K562 (cell line): ENCODE data around the gene NCL. TPM values are rescaled to one million over a fixed set of nuclear protein-coding genes. Genes with fewer than 3 reads are reported as not detected.
A peak's percentile ranks its signal among the peaks of the same experiment; 100 is the strongest.

Source experiments
- ARID1B ChIP-seq: fragments of 450-650 bp; IDR thresholded peaks from 2 replicates; pipeline ENCODE4 v1.6.1; 2016; ENCODE audit warnings: antibody characterized with exemption, mild to moderate bottlenecking, inconsistent platforms
- BMI1 ChIP-seq: fragments of 150-350 bp; IDR thresholded peaks from 2 replicates; pipeline ENCODE4 v1.6.1; 2014; ENCODE audit warnings: low read length
- CEBPZ ChIP-seq: fragments of 150-350 bp; IDR thresholded peaks from 2 replicates; pipeline ENCODE4 v1.6.1; 2014; ENCODE audit warnings: low read depth, mild to moderate bottlenecking, low read length, borderline replicate concordance
- FOXJ3 ChIP-seq: sonication (generic); formaldehyde crosslinking; IDR thresholded peaks from 2 replicates; pipeline ENCODE4 v1.4.0; 2020; ENCODE audit warnings: mild to moderate bottlenecking, missing genetic modification reagents
- HDAC1 ChIP-seq, 2 experiments: fragments of 450-650 bp; IDR thresholded peaks; 2 replicates each; pipeline ENCODE4 v1.6.1; 2016 to 2017; ENCODE audit warnings: inconsistent platforms in 1 of 2, mild to moderate bottlenecking in 1 of 2, moderate library complexity in 1 of 2
- MBD1 ChIP-seq: fragments of 250-450 bp; sonication (Bioruptor Pico); IDR thresholded peaks from 2 replicates; pipeline ENCODE4 v1.8.0; 2022; ENCODE audit warnings: inconsistent platforms
- MNT ChIP-seq, 2 experiments: fragments of 450-650 bp; conservative IDR thresholded peaks; 2 replicates each; pipeline ENCODE4 v1.6.1; 2017; ENCODE audit warnings: mild to moderate bottlenecking in 2 of 2, moderate library complexity in 2 of 2
- PHF21A ChIP-seq: fragments of 450-650 bp; IDR thresholded peaks from 2 replicates; pipeline ENCODE4 v1.6.1; 2017; ENCODE audit warnings: low read depth, borderline replicate concordance
- POU5F1 ChIP-seq: fragments of 150-350 bp; IDR thresholded peaks from 2 replicates; pipeline ENCODE4 v1.6.1; 2014; ENCODE audit warnings: borderline replicate concordance, low read length, low read depth, mild to moderate bottlenecking; ENCODE audit not compliant: partially characterized antibody
- RAD21 ChIP-seq, 2 experiments: fragments of 250-450 bp in 1 of 2; fragments of 450-650 bp in 1 of 2; sonication (Bioruptor Pico) in 1 of 2; formaldehyde crosslinking in 1 of 2; IDR thresholded peaks in 1 of 2; conservative IDR thresholded peaks in 1 of 2; 2 replicates each; pipeline versions ENCODE4 v1.4.0 to v1.8.0; 2020 to 2022; ENCODE audit warnings: mild to moderate bottlenecking in 2 of 2, moderate library complexity in 1 of 2
- RBFOX2 ChIP-seq: fragments of 200-400 bp; formaldehyde crosslinking; IDR thresholded peaks from 2 replicates; pipeline ENCODE4 v1.6.1; 2017; ENCODE audit warnings: low read depth, mild to moderate bottlenecking, low read length, moderate library complexity
- SLC30A9 ChIP-seq: fragments of 250-450 bp; sonication (Bioruptor Pico); IDR thresholded peaks from 2 replicates; pipeline ENCODE4 v1.8.0; 2022; ENCODE audit warnings: mild to moderate bottlenecking, moderate library complexity
- TAF1 ChIP-seq: IDR thresholded peaks from 2 replicates; pipeline ENCODE4 v1.6.1; 2011; ENCODE audit warnings: mild to moderate bottlenecking, low read length, moderate library complexity; ENCODE audit not compliant: insufficient read depth, control insufficient read depth, severe bottlenecking; ENCODE audit errors: extremely low read depth
- TAF15 ChIP-seq: fragments of 200-400 bp; formaldehyde crosslinking; IDR thresholded peaks from 2 replicates; pipeline ENCODE4 v1.6.1; 2017; ENCODE audit warnings: mild to moderate bottlenecking, low read depth, low read length, moderate library complexity
- XRCC5 ChIP-seq: fragments of 200-400 bp; formaldehyde crosslinking; IDR thresholded peaks from 2 replicates; pipeline ENCODE4 v1.6.1; 2017; ENCODE audit warnings: low read depth, mild to moderate bottlenecking, low read length
- ZFX ChIP-seq: sonication (generic); formaldehyde crosslinking; IDR thresholded peaks from 2 replicates; pipeline ENCODE4 v1.8.0; 2022; ENCODE audit warnings: mild to moderate bottlenecking, missing genetic modification reagents, moderate library complexity
- ZNF124 ChIP-seq: sonication (generic); formaldehyde crosslinking; IDR thresholded peaks from 2 replicates; pipeline ENCODE4 v1.8.1; 2022; ENCODE audit warnings: missing genetic modification reagents
- ZNF134 ChIP-seq: fragments of 250-450 bp; sonication (Bioruptor Pico); conservative IDR thresholded peaks from 2 replicates; pipeline ENCODE4 v1.4.0; 2020
- ZNF23 ChIP-seq: fragments of 250-450 bp; sonication (Bioruptor Pico); IDR thresholded peaks from 2 replicates; pipeline ENCODE4 v1.4.0; 2020; ENCODE audit warnings: mild to moderate bottlenecking
- polyA plus RNA-seq, 8 experiments: library from polyadenylated mRNA; depleted of rRNA in 4 of 8; stranded (reverse) in 5 of 8; unstranded in 3 of 8; fragments of >200 nt; fragmentation: Nextera tagmentation in 2 of 8; fragmentation: Illumina TruSeq in 1 of 8; extraction: Ambion mirVana in 2 of 8; extraction: Trizol in 1 of 8; gene quantifications; 2 replicates each; pipeline versions ENCODE4 v1.2.1 to v1.2.3, GENCODE V29; 2011 to 2014; ENCODE audit warnings: inconsistent platforms in 1 of 8, missing spikeins in 1 of 8
- total RNA-seq, 7 experiments: library from RNA; depleted of rRNA in 6 of 7; stranded (reverse); fragments of >200 nt in 6 of 7; fragmentation: Illumina TruSeq in 2 of 7; extraction: Trizol in 2 of 7; gene quantifications; 2 replicates each; pipeline versions ENCODE4 v1.2.1 to v1.2.3, GENCODE V29; 2011 to 2021; ENCODE audit warnings: low replicate concordance in 1 of 7
- TF ChIP-seq, protein P1 (sequence below): sonication (generic); formaldehyde crosslinking; IDR thresholded peaks from 2 replicates; pipeline ENCODE4 v1.8.1; 2023; ENCODE audit warnings: mild to moderate bottlenecking, missing genetic modification reagents

The NCL gene
- total and polyA plus RNA-seq, 9 of the 15 experiments (the other 6 are each of a cell fraction or from before 2014, with no cell fraction given), result 80.9 to 732 (median 361) TPM

- peak; percentile 55 for TF ChIP-seq RBFOX2
- no peak for TF ChIP-seq MBD1 (CRISPR knock-in tag)
- TF ChIP-seq CEBPZ, result no peak
- no peak for TF ChIP-seq PHF21A
- TF ChIP-seq RAD21 (CRISPR knock-in tag; conservative IDR thresholded peaks at IDR 0.05 in 1 of 2, IDR thresholded peaks at IDR 0.05 in 1 of 2), result peak; percentile 37 to 41
- TF ChIP-seq BMI1, result no peak
- TF ChIP-seq, protein P1, sequence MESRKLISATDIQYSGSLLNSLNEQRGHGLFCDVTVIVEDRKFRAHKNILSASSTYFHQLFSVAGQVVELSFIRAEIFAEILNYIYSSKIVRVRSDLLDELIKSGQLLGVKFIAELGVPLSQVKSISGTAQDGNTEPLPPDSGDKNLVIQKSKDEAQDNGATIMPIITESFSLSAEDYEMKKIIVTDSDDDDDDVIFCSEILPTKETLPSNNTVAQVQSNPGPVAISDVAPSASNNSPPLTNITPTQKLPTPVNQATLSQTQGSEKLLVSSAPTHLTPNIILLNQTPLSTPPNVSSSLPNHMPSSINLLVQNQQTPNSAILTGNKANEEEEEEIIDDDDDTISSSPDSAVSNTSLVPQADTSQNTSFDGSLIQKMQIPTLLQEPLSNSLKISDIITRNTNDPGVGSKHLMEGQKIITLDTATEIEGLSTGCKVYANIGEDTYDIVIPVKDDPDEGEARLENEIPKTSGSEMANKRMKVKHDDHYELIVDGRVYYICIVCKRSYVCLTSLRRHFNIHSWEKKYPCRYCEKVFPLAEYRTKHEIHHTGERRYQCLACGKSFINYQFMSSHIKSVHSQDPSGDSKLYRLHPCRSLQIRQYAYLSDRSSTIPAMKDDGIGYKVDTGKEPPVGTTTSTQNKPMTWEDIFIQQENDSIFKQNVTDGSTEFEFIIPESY (CRISPR knock-in tag), result 0 out of 2 replicates have a peak, but pooled peaks have one; percentile 33
- no peak for TF ChIP-seq ZNF134 (CRISPR knock-in tag)
- no peak for TF ChIP-seq FOXJ3 (CRISPR knock-in tag)
- no peak for TF ChIP-seq TAF1
- TF ChIP-seq ZNF124 (CRISPR knock-in tag), result no peak
- no peak for TF ChIP-seq ARID1B
- no peak for TF ChIP-seq TAF15
- 0 out of 2 replicates have a peak, but pooled peaks have one; percentile 25 for TF ChIP-seq XRCC5
- TF ChIP-seq MNT (conservative IDR thresholded peaks at IDR 0.05), result no peak
- no peak for TF ChIP-seq HDAC1 (IDR thresholded peaks at IDR 0.05)
- no peak for TF ChIP-seq SLC30A9 (CRISPR knock-in tag)
- TF ChIP-seq ZFX, result peak; percentile 75
- no peak for TF ChIP-seq POU5F1
- no peak for TF ChIP-seq ZNF23 (CRISPR knock-in tag)
Observed at GRCh38 chr2:231482806-231483391, 18.6 kb upstream of the NCL start (continued).
